ENCODE measurements around the gene IKBKE.

IKBKE gene

DNA sequence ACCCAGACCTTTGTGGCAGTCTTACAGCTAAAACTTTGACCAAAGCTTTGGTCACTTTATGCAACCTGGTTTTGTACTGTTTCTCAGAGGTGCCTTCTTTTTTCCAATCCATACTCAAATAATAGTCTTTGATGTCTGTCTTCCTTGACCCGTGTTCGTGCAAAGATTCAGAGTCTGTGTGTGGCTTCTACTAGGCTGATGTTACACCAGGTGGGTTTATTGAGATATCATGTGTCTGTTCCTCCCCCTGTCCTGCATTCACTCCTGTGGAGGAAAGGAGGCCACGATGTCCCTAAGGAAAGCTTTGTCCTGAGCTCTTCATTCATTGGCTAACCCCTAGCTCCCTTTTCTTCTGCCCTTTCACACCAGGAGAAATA lies 15.0 kb upstream of the IKBKE start:
- DNase-seq (ENCODE audit: low spot score), result no peak

GRCh38 chr1:206455666-206456344 lies 14.5 kb upstream of the IKBKE start:
- DNase-seq (ENCODE audit: low spot score), result no peak

GRCh38 chr1:206456577-206457370 lies 13.5 kb upstream of the IKBKE start:
- DNase-seq (ENCODE audit: low spot score), result no peak

GRCh38 chr1:206457408-206458120 lies 12.7 kb upstream of the IKBKE start:
- DNase-seq (ENCODE audit: low spot score), result peak; percentile 9

- DNase-seq (ENCODE audit: low spot score), result no peak
Observed at GRCh38 chr1:206459703-206460102, 10.6 kb upstream of the IKBKE start.

- DNase-seq (ENCODE audit: low spot score), result no peak
Observed at GRCh38 chr1:206460836-206461426, 9.3 kb upstream of the IKBKE start.

DNA sequence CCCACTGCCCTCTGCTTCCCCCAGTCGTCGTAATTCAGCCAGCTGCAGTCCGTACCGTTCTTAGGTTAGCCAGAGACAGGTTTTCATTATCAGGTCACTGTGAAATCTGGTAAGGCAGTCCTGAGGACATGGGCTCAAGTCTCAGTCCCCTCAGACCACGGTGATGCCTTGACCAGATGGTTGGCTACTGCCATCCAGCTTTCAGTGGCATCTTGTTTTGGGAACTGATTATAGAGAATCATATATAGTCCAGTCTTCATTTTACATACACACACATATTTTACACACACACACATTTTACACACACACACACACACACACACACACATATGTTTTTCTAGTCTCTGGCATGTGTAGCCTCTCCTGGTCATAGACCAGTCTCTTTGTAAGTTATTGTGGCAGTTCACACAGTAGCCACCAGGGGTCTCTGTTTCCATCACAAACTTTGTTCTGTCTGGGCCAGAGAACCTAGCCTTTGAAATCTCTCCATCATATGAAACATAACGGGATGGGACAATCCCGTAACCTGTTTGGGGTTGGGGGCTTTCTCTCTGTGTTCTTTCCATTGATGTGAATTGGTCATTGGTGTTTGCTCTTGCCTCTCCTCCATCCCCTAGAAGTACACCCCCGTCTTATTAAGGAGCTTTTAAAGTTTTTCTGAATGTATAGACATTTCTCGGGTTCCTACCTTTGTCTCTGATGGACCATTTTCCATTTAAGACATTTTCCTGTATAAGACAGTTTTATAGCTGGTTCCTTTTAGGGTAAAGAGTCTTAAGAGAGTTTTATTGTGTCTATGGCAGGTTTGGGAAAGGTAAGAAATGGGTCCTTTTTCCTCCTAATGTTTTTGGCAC lies 8.4 kb upstream of the IKBKE start:
- DNase-seq (ENCODE audit: low spot score), result peak; percentile 74

DNA sequence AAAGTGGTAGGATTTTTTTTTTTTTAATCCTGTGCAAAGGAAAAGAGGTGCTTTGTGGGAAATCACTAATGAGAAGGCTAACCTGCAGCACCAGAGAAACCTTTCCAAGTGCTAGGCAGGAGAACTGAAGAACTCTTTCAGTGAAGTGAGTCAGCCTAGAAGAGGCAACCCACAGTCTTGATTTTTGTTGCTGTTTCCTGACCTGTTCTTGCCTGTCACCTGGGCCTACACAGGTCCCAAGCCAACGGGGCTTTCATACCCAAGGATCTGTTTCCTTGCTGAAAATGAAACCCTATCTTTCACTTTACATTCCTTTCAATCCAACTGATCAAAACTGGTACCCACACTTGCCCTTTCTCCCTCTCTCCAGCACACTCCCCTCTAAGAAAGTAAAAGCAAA lies 7.1 kb upstream of the IKBKE start:
- no peak for DNase-seq (ENCODE audit: low spot score)

- DNase-seq (ENCODE audit: low spot score), result no peak
Observed at GRCh38 chr1:206463911-206464310, 6.4 kb upstream of the IKBKE start.

GRCh38 chr1:206464456-206464964 lies 5.8 kb upstream of the IKBKE start:
- DNase-seq (ENCODE audit: low spot score), result peak; percentile 7

- DNase-seq (ENCODE audit: low spot score), result no peak
Observed at GRCh38 chr1:206465951-206466350, 4.3 kb upstream of the IKBKE start.

- no peak for DNase-seq (ENCODE audit: low spot score)
Observed at GRCh38 chr1:206466840-206467649, 3.2 kb upstream of the IKBKE start.

- no peak for DNase-seq (ENCODE audit: low spot score)
Observed at GRCh38 chr1:206467915-206468314, 2.4 kb upstream of the IKBKE start.

- DNase-seq (ENCODE audit: low spot score), result no peak
Observed at GRCh38 chr1:206468571-206468970, 1.7 kb upstream of the IKBKE start.

GRCh38 chr1:206469411-206469932 lies 804 bp upstream of the IKBKE start:
- no peak for DNase-seq (ENCODE audit: low spot score)

GRCh38 chr1:206470692-206471414 lies 577 bp downstream of the IKBKE start:
- DNase-seq (ENCODE audit: low spot score), result peak; percentile 77

DNA sequence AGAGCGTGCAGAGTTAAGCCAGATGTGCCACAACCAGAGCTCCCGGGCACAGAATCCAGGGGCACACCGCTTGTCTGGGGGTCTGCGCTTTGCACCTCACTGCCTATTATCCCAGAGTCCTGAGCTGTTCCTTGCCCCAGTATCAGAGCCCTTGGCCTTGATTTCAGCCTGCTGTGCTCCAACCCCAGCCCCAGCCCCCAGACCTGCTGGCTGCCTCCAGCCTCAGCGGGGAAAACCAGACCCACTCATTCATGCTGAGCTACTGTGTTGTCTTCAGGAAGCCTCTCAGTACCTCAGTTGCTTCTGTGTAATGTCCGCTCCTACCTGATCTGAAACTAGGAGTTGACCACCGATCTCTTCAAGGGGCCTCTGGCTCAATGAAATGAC lies 1.1 kb downstream of the IKBKE start:
- DNase-seq (ENCODE audit: low spot score), result no peak

DNA sequence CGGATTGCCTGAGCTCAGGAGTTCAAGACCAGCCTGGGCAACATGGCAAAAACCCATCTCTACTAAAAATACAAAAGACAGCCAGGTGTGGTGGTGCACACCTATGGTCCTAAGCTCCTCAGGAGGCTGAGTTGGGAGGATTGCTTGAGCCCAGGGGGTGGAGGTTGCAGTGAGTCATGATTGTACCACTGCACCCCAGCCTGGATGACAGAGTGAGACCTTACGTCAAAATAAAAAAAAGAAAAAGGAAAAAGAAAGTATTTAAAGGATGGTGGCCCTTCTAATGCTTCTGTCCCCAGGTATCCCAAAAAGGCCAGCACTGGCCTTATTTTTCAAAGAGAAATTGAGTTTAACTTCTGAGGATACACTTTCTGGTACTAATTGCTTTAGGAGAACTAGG lies 1.7 kb downstream of the IKBKE start:
- no peak for DNase-seq (ENCODE audit: low spot score)

- DNase-seq (ENCODE audit: low spot score), result no peak
Observed at GRCh38 chr1:206472454-206472853, 2.2 kb downstream of the IKBKE start.

- no peak for DNase-seq (ENCODE audit: low spot score)
Observed at GRCh38 chr1:206472886-206473285, 2.6 kb downstream of the IKBKE start.

Measured in RKO (cell line).